GM12872 (cell line): Measurements from ENCODE around the gene PLAAT4.

Source experiments
- TF ChIP-seq, protein P1 (sequence below): IDR thresholded peaks from 3 replicates; pipeline ENCODE4 v1.5.1; 2011; ENCODE audit warnings: low read depth, mild to moderate bottlenecking, low read length, moderate library complexity; ENCODE audit not compliant: insufficient read depth

The PLAAT4 gene

DNA sequence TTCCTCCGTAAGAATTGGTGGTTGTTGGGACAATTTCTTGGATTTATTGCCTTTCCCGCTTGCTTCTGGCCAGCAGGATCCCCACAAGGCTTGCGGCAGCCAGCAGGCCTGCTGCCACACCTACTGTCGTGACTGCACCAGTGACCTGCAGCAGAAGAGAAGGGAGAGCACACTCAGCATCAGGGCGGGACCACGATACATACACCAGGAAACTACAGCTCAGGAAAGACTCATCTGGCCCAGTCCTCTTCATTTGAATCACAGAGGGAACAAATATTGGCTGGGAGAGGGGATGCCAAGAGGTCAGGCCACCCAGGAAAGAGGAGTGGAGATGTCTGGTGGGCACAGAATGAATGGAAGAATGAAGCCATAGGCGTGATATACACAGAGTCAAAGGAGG lies 16.3 kb downstream of the PLAAT4 start:
- TF ChIP-seq, protein P1, sequence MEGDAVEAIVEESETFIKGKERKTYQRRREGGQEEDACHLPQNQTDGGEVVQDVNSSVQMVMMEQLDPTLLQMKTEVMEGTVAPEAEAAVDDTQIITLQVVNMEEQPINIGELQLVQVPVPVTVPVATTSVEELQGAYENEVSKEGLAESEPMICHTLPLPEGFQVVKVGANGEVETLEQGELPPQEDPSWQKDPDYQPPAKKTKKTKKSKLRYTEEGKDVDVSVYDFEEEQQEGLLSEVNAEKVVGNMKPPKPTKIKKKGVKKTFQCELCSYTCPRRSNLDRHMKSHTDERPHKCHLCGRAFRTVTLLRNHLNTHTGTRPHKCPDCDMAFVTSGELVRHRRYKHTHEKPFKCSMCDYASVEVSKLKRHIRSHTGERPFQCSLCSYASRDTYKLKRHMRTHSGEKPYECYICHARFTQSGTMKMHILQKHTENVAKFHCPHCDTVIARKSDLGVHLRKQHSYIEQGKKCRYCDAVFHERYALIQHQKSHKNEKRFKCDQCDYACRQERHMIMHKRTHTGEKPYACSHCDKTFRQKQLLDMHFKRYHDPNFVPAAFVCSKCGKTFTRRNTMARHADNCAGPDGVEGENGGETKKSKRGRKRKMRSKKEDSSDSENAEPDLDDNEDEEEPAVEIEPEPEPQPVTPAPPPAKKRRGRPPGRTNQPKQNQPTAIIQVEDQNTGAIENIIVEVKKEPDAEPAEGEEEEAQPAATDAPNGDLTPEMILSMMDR, result no peak

DNA sequence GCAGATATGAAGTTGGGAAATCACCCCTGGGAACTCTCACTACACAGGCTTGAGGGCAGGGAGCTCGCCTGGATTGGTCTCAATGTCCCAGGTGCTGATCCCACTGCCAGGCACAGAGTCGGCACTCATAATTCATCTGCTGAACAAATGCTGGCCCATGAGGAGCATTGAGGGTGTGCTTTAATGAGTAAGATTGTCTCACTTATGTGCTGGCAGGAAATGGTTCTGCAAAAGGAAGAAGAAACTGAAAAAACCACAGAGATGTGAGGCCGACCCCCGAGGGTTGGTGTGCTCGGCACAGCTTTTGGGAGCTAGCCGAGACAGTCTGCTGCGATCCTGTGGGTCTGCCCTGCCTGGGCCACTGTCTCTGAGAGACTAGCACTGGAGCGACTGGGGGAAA lies 17.2 kb downstream of the PLAAT4 start:
- TF ChIP-seq, protein P1, result no peak

DNA sequence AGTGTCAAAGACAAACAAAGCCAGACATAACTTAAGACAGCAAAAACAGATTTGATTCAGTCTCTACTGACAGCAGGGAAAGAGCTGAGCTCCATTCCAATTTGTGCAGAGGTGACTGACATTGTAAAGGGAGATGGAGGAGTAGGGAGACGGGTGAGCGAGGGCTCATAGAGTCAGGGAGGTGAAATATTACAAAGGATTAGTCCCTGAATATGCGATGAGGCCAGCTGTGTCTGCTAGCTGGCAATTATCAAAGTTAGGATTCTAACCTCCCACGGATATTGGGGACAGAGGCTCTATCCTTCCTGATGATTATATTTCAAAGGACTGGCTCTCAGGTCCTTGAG lies 18.2 kb downstream of the PLAAT4 start:
- TF ChIP-seq, protein P1, result no peak

DNA sequence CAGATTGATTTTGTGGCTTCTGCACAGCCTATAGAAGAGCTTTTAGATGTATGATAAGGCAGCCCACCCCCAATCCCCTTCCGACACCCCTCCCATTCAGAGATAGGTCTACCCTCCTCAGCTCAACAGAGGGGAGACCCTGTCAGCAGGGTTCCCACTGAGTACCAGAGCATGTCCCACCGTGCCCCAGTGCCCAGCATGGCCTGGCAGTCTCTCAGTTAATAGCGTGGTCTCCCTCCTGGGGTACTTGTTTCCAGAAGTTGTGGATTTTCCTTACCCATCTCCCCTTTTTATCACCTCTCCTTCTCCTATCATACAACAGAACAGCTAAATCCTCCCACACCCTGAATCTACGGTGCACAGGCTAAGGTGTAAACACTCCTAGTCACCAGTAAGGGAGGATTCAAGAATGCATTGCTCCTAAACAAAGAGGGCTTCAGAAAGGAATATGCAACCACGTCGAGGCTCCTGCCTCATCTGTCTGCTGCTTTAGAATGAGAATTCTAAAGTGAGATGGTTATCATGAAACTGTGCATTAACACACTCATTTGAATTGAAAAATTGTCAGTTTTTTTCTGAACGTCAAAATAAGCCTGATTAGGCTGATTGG lies 19.9 kb downstream of the PLAAT4 start:
- TF ChIP-seq, protein P1, result no peak

DNA sequence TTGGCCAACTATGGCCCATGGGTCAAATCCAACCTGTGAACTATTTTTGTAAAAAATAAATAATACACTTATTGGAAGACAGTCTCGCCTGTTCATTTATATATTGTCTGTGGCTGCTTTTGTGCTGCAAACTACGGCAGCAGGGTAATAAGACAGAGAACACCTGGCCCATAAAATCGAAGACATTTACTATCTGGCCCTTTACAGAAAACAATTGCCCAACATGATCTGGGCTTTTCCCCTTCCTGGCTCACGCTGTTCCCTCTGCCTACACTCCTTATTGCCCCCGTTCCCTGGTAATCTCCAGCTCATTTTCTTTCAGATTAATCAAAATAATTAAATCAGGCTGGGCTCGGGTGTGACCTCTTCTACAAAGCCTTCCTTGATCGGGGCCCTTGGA lies 21.0 kb downstream of the PLAAT4 start:
- TF ChIP-seq, protein P1, result no peak

DNA sequence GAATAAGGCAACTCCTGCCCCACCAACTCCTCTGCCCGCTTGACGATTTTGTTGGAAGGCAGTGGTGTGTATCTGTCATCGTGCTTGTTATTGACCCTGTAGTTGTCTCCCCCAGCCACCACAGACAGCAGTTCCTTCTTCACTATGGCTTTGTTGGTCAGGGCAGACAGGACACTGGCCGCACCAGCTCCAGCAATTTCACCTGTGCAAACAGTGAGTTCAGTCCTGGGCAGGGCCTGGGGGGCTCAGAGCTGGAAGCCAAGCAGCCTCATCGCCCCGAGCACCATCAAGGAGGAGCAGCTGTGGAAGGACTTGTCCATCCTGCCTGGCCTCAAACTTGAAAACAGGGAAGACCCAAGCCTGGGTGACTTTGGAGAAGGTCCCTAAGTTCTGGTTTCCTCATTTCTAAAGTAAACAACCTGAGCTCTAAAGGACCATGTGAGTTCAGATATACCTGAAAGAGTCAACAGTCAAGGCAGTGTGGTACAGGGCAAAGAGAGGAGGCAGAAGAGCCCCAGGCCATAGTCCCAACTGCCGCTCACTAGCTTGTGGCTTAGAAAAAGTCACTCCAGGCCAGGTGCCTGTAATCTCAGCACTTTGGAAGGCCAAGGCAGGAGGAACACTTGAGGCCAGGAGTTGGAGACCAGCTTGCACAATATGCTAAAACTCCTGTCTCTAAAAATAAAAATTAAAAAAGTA lies 22.0 kb downstream of the PLAAT4 start:
- TF ChIP-seq, protein P1, result no peak

DNA sequence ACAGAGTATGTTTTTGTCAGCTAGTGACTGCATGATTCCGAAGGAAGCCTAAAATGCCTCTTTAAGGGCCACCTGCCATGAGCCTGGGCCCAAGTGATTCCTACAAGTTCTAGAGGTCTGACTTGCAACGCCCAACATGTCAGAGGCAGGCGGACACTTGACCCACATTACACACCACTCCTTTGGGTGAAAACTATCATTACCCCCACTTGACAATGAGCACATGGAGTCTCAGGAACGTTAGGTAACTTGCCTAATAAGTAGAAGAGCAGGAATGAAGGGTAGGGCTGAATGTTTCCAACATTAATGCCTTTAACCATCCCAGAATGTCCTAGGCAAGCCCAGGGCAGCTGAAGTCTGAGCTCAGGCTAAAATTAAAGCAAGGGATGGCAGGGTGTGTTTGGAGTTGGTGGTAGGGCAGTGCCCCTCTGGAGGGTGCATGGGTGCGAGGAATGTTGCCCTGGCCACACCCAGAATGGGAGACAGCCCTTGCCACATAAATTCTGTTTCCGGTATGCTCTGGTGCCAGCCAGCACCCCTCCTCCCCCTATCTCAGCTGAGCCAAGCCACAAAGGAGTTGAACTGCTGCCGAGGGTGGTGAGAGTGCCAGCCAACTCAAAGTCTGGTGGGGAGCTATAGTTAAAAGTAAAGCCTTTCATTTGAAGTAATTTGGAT lies 24.0 kb downstream of the PLAAT4 start:
- TF ChIP-seq, protein P1, result no peak
